ENCODE data around the gene EPDR1. TPM values are rescaled to one million over a fixed set of nuclear protein-coding genes. Genes with fewer than 3 reads are reported as not detected.

EPDR1 gene
- total RNA-seq: 5.5 and 5.7 TPM in 2 replicates

DNA sequence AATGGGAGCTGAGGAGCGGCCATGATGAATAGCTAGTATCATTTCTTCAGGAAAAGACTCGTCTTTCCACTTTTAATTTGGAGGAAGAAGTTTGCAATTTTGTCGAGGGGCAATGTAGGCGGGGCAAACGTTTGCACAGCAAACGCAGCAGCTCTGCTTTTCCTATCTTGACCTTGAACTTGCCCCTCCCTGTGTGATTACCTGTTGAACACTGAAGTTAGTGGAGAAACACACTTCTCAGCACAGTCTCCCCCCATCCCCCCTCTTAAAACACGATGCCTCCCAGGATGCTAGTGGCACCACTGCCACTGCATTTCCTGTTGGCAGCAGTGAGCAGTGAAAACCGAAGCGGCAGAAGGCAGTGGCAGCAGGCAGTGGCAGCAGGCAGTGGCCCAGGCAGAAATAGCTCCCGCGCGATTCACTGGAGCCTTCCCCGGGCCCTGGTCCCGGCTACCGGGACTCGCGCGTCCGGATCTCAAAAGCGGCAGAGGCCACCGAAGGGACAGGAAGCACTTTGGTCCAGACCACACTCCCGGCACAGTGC, at the start of gene EPDR1:
EPDR1 (plus strand) TSS at position 336 of the 544 bp plus-strand sequence. CDS start 300 bp downstream, outside the sequence.

GRCh38 chr7:37916673-37917660, 3.5 kb upstream of the EPDR1 start, which contains the start of gene SFRP4:
TSS of gene SFRP4 (minus strand) at chr7:37916817. CDS start at chr7:37916537, 280 bp downstream.

Other genes with a start within 250 kb of the EPDR1 start
- gene GPR141, start 236.9 kb upstream of the EPDR1 start, total RNA-seq: not detected in 2 replicates
- not detected in 2 replicates for gene NME8, start 72.0 kb upstream of the EPDR1 start, total RNA-seq
- not detected in 2 replicates for gene SFRP4, start 3.8 kb upstream of the EPDR1 start, total RNA-seq

Measured in thoracic aorta endothelial cell (primary cell).